Measurements from ENCODE around the gene GABRP. TPM values are rescaled to one million over a fixed set of nuclear protein-coding genes. Genes with fewer than 3 reads are reported as not detected.

Gene GABRP
- total and polyA plus RNA-seq, 2 donors (not counting 3 experiments of a cell fraction or from before 2014, with no cell fraction given): 0.66 to 3.0 TPM

DNA sequence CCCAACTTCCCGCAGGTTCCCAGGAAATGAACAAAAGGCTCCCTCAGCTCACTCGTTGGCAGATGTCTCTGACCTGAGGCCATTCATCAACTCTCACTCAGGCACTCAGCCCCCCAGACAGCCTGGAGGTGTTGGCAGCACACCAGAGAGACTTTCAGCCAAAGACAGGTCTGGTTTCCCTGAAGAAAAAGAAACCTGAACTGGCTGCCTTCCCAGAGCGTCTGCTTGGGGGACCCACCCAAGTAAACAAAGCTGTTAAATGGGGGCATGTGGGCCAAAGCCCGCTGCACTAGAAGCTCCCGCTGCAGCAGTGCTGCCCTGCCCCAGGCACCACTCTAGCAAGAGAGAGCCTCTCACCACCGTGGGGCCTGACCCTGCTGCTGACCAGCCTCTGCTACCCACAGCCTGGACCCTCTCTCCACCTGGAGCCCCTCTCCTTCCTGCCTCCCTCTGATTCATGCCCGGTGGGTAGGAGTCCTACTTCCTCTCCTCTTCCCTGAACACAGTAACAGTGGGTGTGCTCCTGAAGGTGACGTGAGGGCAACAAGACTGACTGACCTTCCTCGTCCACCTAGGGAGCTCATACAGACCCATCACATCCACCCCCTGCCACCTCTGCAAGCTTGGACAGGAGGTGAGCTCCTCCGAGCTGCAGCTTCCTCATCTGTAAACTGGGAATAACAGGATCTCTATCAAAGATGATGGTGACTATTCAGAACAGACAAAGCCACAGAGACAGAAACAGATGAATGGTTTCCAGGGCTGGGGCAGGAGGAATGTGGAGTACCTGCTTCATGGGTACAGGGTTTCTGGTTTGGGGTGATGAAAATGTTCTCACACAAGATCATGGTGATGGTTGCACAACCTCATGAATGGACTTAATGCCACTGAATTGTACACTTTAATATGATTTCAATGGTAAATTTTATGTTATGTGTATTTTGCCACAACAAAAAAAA, 31.0 kb upstream of the GABRP start:
- Histone ChIP-seq H2AFZ (ENCODE audit: low read depth, low read length) (no peak overlapping the region), H3K4me2 (ENCODE audit: insufficient read depth, low read length) (no peak overlapping the region), H3K4me3 (replicated peaks in 1 of 3; ENCODE audit: insufficient read depth in 1 of 3, low read depth in 1 of 3, low read length in 3 of 3) (no peak overlapping the region), H3K9me3 (replicated peaks; ENCODE audit: control insufficient read depth, insufficient read depth, low read length) (no peaks in the 10 kb centered on the region), H3K9me1 (replicated peaks; ENCODE audit: control insufficient read depth, extremely low read depth, insufficient read depth, low read length) (no peaks in the 10 kb centered on the region), H4K20me1 (replicated peaks; ENCODE audit: control insufficient read depth, extremely low read depth, insufficient read depth, low read length) (no peaks in the 10 kb centered on the region), H3K36me3 (ENCODE audit: control insufficient read depth in 2 of 2, extremely low read depth in 1 of 2, insufficient read depth in 2 of 2, low read length in 2 of 2) (no peaks in the 10 kb centered on the region), H3K9ac (replicated peaks; ENCODE audit: extremely low read depth, insufficient read depth, low read length) (no peak overlapping the region), H3K27ac (ENCODE audit: insufficient read depth, low read depth, low read length) (no peak overlapping the region), H3K79me2 (ENCODE audit: control insufficient read depth, insufficient read depth, low read length) (no peaks in the 10 kb centered on the region), H3K4me1 (ENCODE audit: control insufficient read depth, extremely low read depth, insufficient read depth, low read length) (peaks cover 11% of the 10 kb centered on the region), H3K27me3 (ENCODE audit: control insufficient read depth in 2 of 2, insufficient read depth in 2 of 2, low read length in 2 of 2) (peaks cover 5 to 6% of the 10 kb centered on the region in 2 experiments)
- FAIRE-seq (no peak), DNase-seq (ENCODE audit: low read depth, low spot score) (no peak)
- no TSS peak for BruUV-seq (replicated peaks)
- dilution Hi-C loops (cut with MboI; ENCODE audit: extremely low pct_ligation_motif_present, low sequenced_read_pairs): no loop called here
- CTCF ChIA-PET: interaction anchor here (13.5 kb wide), 1 partner anchor 36 kb away, joined by 452 read pairs; the partner anchor contains the start of gene GABRP
- TF ChIP-seq POLR2AphosphoS5 (IDR thresholded peaks at IDR 0.05; ENCODE audit: insufficient read depth, low read depth, low read length) (no peak), EZH2 (IDR thresholded peaks at IDR 0.05; ENCODE audit: borderline replicate concordance, low read depth, low read length, severe bottlenecking) (no peak), JUN (IDR thresholded peaks at IDR 0.05; ENCODE audit: borderline replicate concordance, insufficient read depth, insufficient read length, low read depth) (no peak), FOS (IDR thresholded peaks at IDR 0.05; ENCODE audit: borderline replicate concordance, insufficient read depth, low read length) (no peak), POLR2A (IDR thresholded peaks at IDR 0.05; ENCODE audit: low read depth, low read length) (no peak), GATA2 (IDR thresholded peaks at IDR 0.05; ENCODE audit: insufficient read depth, insufficient read length, low read depth, low read length) (no peak), MYC (IDR thresholded peaks at IDR 0.05; ENCODE audit: low read depth, low read length) (no peak)
- TF ChIP-seq, protein P1, sequence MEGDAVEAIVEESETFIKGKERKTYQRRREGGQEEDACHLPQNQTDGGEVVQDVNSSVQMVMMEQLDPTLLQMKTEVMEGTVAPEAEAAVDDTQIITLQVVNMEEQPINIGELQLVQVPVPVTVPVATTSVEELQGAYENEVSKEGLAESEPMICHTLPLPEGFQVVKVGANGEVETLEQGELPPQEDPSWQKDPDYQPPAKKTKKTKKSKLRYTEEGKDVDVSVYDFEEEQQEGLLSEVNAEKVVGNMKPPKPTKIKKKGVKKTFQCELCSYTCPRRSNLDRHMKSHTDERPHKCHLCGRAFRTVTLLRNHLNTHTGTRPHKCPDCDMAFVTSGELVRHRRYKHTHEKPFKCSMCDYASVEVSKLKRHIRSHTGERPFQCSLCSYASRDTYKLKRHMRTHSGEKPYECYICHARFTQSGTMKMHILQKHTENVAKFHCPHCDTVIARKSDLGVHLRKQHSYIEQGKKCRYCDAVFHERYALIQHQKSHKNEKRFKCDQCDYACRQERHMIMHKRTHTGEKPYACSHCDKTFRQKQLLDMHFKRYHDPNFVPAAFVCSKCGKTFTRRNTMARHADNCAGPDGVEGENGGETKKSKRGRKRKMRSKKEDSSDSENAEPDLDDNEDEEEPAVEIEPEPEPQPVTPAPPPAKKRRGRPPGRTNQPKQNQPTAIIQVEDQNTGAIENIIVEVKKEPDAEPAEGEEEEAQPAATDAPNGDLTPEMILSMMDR (IDR thresholded peaks at IDR 0.05; ENCODE audit: extremely low read depth in 1 of 2, insufficient read depth in 1 of 2, low read depth in 1 of 2, low read length in 2 of 2): no peak
- TF ChIP-seq, protein P2, sequence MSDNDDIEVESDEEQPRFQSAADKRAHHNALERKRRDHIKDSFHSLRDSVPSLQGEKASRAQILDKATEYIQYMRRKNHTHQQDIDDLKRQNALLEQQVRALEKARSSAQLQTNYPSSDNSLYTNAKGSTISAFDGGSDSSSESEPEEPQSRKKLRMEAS (IDR thresholded peaks at IDR 0.05; ENCODE audit: insufficient read depth, insufficient read length): no peak
- POLR2A ChIA-PET: interaction anchor here (0.6 kb wide), 1 partner anchor 601 kb away, joined by 3 read pairs; no protein-coding TSS in a partner anchor
- intact Hi-C loops (cut with micrococcal nuclease): no loop called here

All from endothelial cell of umbilical vein (primary cell).